HL-60/S4 (cell line): ENCODE data around the gene KLHL10.

Source experiments
- in situ Hi-C: fragments of 300-500 bp; cut with MboI; formaldehyde crosslinking; loops from 2 replicates; pipeline ENCODE4 v1.14.3; 2022; ENCODE audit warnings: low sequenced_read_pairs

Gene KLHL10

GRCh38 chr17:41892021-41892376 lies 54.4 kb downstream of the KLHL10 start:
- in situ Hi-C loops = no loop called here

- in situ Hi-C loops = no loop called here
Observed at GRCh38 chr17:41893384-41893783, 55.8 kb downstream of the KLHL10 start.

- in situ Hi-C loops = no loop called here
Observed at GRCh38 chr17:41894791-41895331, 57.2 kb downstream of the KLHL10 start.

- in situ Hi-C loops = no loop called here
Observed at GRCh38 chr17:41895617-41896016, 58.0 kb downstream of the KLHL10 start.

GRCh38 chr17:41896726-41897125 lies 59.1 kb downstream of the KLHL10 start:
- in situ Hi-C loops = no loop called here
